ENCODE measurements around the gene GGN. TPM values are rescaled to one million over a fixed set of nuclear protein-coding genes. Genes with fewer than 3 reads are reported as not detected.
"Not testable (repeated sequence)": the region's sequence is repeated elsewhere in the genome, so short reads cannot be mapped to it uniquely, and the experiment has no call there.

The GGN gene
- total RNA-seq, 2 donors from 2014 or later, result 0.95 TPM; not detected in 1

- Mint-ChIP-seq H3K4me3 (no peak overlapping the region), H3K36me3 (ENCODE audit: low read depth) (peaks cover 17% of the 10 kb centered on the region), H3K4me1 (peaks cover 12% of the 10 kb centered on the region), H3K27me3 (peaks cover 7% of the 10 kb centered on the region), H3K27ac (no peak overlapping the region), H3K9me3 (no peaks in the 10 kb centered on the region)
- ATAC-seq (replicated peaks), result no peak
Observed at GRCh38 chr19:38371081-38371480, 16.8 kb downstream of the GGN start.

GRCh38 chr19:38370299-38370698 is 17.5 kb downstream of the GGN start:
- Mint-ChIP-seq H3K27ac (no peak overlapping the region), H3K4me3 (no peak overlapping the region), H3K27me3 (peaks cover 8% of the 10 kb centered on the region), H3K36me3 (ENCODE audit: low read depth) (peaks cover 9% of the 10 kb centered on the region), H3K4me1 (peaks cover 7% of the 10 kb centered on the region), H3K9me3 (no peaks in the 10 kb centered on the region)
- no peak for ATAC-seq (replicated peaks)

GRCh38 chr19:38369584-38369983 is 18.2 kb downstream of the GGN start:
- H3K27me3 Mint-ChIP-seq, result peaks cover 8% of the 10 kb centered on the region
- no peak for ATAC-seq (replicated peaks)
- peaks cover 2% of the 10 kb centered on the region for H3K36me3 Mint-ChIP-seq (ENCODE audit: low read depth)
- no peak overlapping the region for H3K4me3 Mint-ChIP-seq
- no peaks in the 10 kb centered on the region for H3K4me1 Mint-ChIP-seq
- H3K9me3 Mint-ChIP-seq, result no peaks in the 10 kb centered on the region
- no peak overlapping the region for H3K27ac Mint-ChIP-seq

- no peaks in the 10 kb centered on the region for H3K9me3 Mint-ChIP-seq
- H3K36me3 Mint-ChIP-seq (ENCODE audit: low read depth), result no peaks in the 10 kb centered on the region
- no peak overlapping the region for H3K27ac Mint-ChIP-seq
- ATAC-seq (replicated peaks), result no peak
- no peaks in the 10 kb centered on the region for H3K4me1 Mint-ChIP-seq
- no peak overlapping the region for H3K4me3 Mint-ChIP-seq
- peaks cover 8% of the 10 kb centered on the region for H3K27me3 Mint-ChIP-seq
Observed at GRCh38 chr19:38367041-38367440, 20.8 kb downstream of the GGN start.

GRCh38 chr19:38362946-38363688 is 24.7 kb downstream of the GGN start:
- not testable (repeated sequence) for ATAC-seq (replicated peaks); H3K27ac Mint-ChIP-seq; H3K9me3 Mint-ChIP-seq; H3K4me1 Mint-ChIP-seq; H3K36me3 Mint-ChIP-seq (ENCODE audit: low read depth)
- Mint-ChIP-seq H3K4me3 (peak overlapping the region; percentile 80), H3K27me3 (peaks cover 11% of the 10 kb centered on the region)

- Mint-ChIP-seq H3K4me1 (peaks cover 5% of the 10 kb centered on the region), H3K9me3 (no peaks in the 10 kb centered on the region), H3K4me3 (peak overlapping the region; percentile 80), H3K27me3 (peaks cover 11% of the 10 kb centered on the region), H3K36me3 (ENCODE audit: low read depth) (no peaks in the 10 kb centered on the region), H3K27ac (no peak overlapping the region)
- peak; percentile 86 for ATAC-seq (replicated peaks)
Observed at GRCh38 chr19:38362076-38362945, 25.5 kb downstream of the GGN start.

- peaks cover 5% of the 10 kb centered on the region for H3K4me1 Mint-ChIP-seq
- peak; percentile 80 for ATAC-seq (replicated peaks)
- no peak overlapping the region for H3K27ac Mint-ChIP-seq
Observed at GRCh38 chr19:38361633-38362075, 26.2 kb downstream of the GGN start.

GRCh38 chr19:38360839-38361631 is 26.8 kb downstream of the GGN start:
- H3K9me3 Mint-ChIP-seq, result no peaks in the 10 kb centered on the region
- peaks cover 5% of the 10 kb centered on the region for H3K4me1 Mint-ChIP-seq
- no peak overlapping the region for H3K27ac Mint-ChIP-seq
- no peak for ATAC-seq (replicated peaks)
- peak overlapping the region; percentile 80 for H3K4me3 Mint-ChIP-seq
- peaks cover 8% of the 10 kb centered on the region for H3K27me3 Mint-ChIP-seq
- H3K36me3 Mint-ChIP-seq (ENCODE audit: low read depth), result no peaks in the 10 kb centered on the region

More at GRCh38 chr19:38361633-38362075, 26.2 kb downstream of the GGN start:
- Mint-ChIP-seq H3K4me3 (peak overlapping the region; percentile 80), H3K9me3 (no peaks in the 10 kb centered on the region), H3K27me3 (peaks cover 11% of the 10 kb centered on the region), H3K36me3 (ENCODE audit: low read depth) (no peaks in the 10 kb centered on the region)

- Mint-ChIP-seq H3K27me3 (peaks cover 7% of the 10 kb centered on the region), H3K4me1 (peaks cover 5% of the 10 kb centered on the region), H3K9me3 (no peaks in the 10 kb centered on the region), H3K27ac (no peak overlapping the region), H3K4me3 (peak overlapping the region; percentile 80), H3K36me3 (ENCODE audit: low read depth) (no peaks in the 10 kb centered on the region)
- ATAC-seq (replicated peaks), result no peak
Observed at GRCh38 chr19:38360351-38360750, 27.5 kb downstream of the GGN start.

- no peak for ATAC-seq (replicated peaks)
- Mint-ChIP-seq H3K27ac (no peak overlapping the region), H3K4me1 (peaks cover 5% of the 10 kb centered on the region)
Observed at GRCh38 chr19:38359242-38360021, 28.4 kb downstream of the GGN start.

GRCh38 chr19:38358071-38358470 is 29.8 kb downstream of the GGN start:
- no peak overlapping the region for H3K27ac Mint-ChIP-seq
- peaks cover 7% of the 10 kb centered on the region for H3K27me3 Mint-ChIP-seq
- H3K36me3 Mint-ChIP-seq (ENCODE audit: low read depth), result no peaks in the 10 kb centered on the region
- H3K4me3 Mint-ChIP-seq, result no peak overlapping the region
- H3K4me1 Mint-ChIP-seq, result peaks cover 5% of the 10 kb centered on the region
- ATAC-seq (replicated peaks), result no peak
- H3K9me3 Mint-ChIP-seq, result no peaks in the 10 kb centered on the region

More at GRCh38 chr19:38359242-38360021, 28.4 kb downstream of the GGN start:
- no peaks in the 10 kb centered on the region for H3K9me3 Mint-ChIP-seq
- H3K36me3 Mint-ChIP-seq (ENCODE audit: low read depth), result no peaks in the 10 kb centered on the region
- H3K27me3 Mint-ChIP-seq, result peaks cover 7% of the 10 kb centered on the region
- H3K4me3 Mint-ChIP-seq, result peak overlapping the region; percentile 4

GRCh38 chr19:38355728-38356725 is 31.8 kb downstream of the GGN start:
- Mint-ChIP-seq H3K9me3 (no peaks in the 10 kb centered on the region), H3K36me3 (ENCODE audit: low read depth) (no peaks in the 10 kb centered on the region), H3K4me1 (peaks cover under 1% of the 10 kb centered on the region), H3K27ac (no peak overlapping the region), H3K4me3 (no peak overlapping the region), H3K27me3 (peaks cover 4% of the 10 kb centered on the region)
- ATAC-seq (replicated peaks), result no peak

GRCh38 chr19:38352611-38353010 is 35.2 kb downstream of the GGN start:
- H3K9me3 Mint-ChIP-seq, result no peaks in the 10 kb centered on the region
- H3K4me1 Mint-ChIP-seq, result no peaks in the 10 kb centered on the region
- H3K27me3 Mint-ChIP-seq, result no peaks in the 10 kb centered on the region
- no peak overlapping the region for H3K4me3 Mint-ChIP-seq
- no peaks in the 10 kb centered on the region for H3K36me3 Mint-ChIP-seq (ENCODE audit: low read depth)
- H3K27ac Mint-ChIP-seq, result no peak overlapping the region
- ATAC-seq (replicated peaks), result no peak

Data from activated T-helper 17 cell treated with anti-CD3 and anti-CD28 coated beads, Interleukin-2, amount 50 U/mL, for 72 hours (primary cell).